Left ventricle myocardium inferior (tissue), 1 donor: ENCODE data around the gene NCS1. TPM values are rescaled to one million over a fixed set of nuclear protein-coding genes. Genes with fewer than 3 reads are reported as not detected.

ENCODE experiments used
- DNase-seq: peaks from one replicate; pipeline ENCODE4 v3.0.0-alpha.2; 2020
- H3K27ac ChIP-seq: fragments of 200-600 bp; replicated peaks from 2 replicates; pipeline ENCODE4 v1.8.0; 2021
- H3K27me3 ChIP-seq: fragments of 200-600 bp; 2 replicates; pipeline ENCODE4 v1.8.0; 2021; ENCODE audit warnings: low read depth
- H3K36me3 ChIP-seq: fragments of 200-600 bp; 2 replicates; pipeline ENCODE4 v1.8.0; 2021
- H3K4me1 ChIP-seq: fragments of 200-600 bp; 2 replicates; pipeline ENCODE4 v1.8.0; 2021
- H3K4me3 ChIP-seq: fragments of 200-600 bp; 2 replicates; pipeline ENCODE4 v1.8.0; 2021; ENCODE audit warnings: mild to moderate bottlenecking, moderate library complexity
- H3K9me3 ChIP-seq: fragments of 200-600 bp; replicated peaks from 2 replicates; pipeline ENCODE4 v1.8.0; 2021
- intact Hi-C: fragments of 100-400 bp; cut with micrococcal nuclease; formaldehyde crosslinking; loops from one replicate; pipeline ENCODE4 v1.11.0; 2022
- total RNA-seq: library from RNA; stranded (reverse); fragmentation: NEBNext Ultra II Directional; extraction: Animal tissue kit (Norgen Biotek cat#: 25700); gene quantifications from one replicate; pipeline ENCODE4 v1.2.1, GENCODE V29; 2021
- TF ChIP-seq, protein P1 (sequence below): fragments of 200-600 bp; IDR thresholded peaks from 2 replicates; pipeline ENCODE4 v1.8.0; 2021; ENCODE audit warnings: antibody characterized with exemption, mild to moderate bottlenecking, borderline replicate concordance
- donor health status: DM: no; HTN: yes; CAD: no; lungs with severe emphysema.

Gene NCS1
- total RNA-seq, 1 donor from 2014 or later = 6.1 TPM

DNA sequence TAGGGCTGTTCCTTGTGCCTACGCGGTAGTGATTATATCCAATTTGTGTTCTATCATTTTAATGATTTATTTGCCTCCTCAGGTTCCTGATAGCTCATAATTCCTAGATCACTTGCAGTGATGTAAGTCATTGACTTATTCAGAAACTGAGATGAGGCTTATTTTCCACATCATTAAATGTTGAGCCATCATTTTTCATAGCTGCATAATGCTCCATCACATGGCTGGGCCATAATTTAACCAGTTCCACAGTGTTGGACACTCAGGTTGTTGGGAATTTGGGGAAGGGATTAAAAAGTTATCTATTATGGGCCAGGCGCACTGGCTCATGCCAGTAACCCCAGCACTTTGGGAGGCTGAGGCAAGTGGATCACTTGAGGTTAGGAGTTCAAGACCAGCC is 57.6 kb downstream of the NCS1 start:
- no peaks in the 10 kb centered on the region for H3K36me3 ChIP-seq
- intact Hi-C loops = loop anchor here (10.0 kb wide), 1 partner anchor 345 kb away; no protein-coding TSS in a partner anchor
- TF ChIP-seq, protein P1, sequence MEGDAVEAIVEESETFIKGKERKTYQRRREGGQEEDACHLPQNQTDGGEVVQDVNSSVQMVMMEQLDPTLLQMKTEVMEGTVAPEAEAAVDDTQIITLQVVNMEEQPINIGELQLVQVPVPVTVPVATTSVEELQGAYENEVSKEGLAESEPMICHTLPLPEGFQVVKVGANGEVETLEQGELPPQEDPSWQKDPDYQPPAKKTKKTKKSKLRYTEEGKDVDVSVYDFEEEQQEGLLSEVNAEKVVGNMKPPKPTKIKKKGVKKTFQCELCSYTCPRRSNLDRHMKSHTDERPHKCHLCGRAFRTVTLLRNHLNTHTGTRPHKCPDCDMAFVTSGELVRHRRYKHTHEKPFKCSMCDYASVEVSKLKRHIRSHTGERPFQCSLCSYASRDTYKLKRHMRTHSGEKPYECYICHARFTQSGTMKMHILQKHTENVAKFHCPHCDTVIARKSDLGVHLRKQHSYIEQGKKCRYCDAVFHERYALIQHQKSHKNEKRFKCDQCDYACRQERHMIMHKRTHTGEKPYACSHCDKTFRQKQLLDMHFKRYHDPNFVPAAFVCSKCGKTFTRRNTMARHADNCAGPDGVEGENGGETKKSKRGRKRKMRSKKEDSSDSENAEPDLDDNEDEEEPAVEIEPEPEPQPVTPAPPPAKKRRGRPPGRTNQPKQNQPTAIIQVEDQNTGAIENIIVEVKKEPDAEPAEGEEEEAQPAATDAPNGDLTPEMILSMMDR = no peak
- no peaks in the 10 kb centered on the region for H3K27me3 ChIP-seq
- no peaks in the 10 kb centered on the region for H3K4me1 ChIP-seq
- no peak for DNase-seq
- H3K9me3 ChIP-seq = peaks cover 19% of the 10 kb centered on the region
- no peak overlapping the region for H3K27ac ChIP-seq
- H3K4me3 ChIP-seq = no peak overlapping the region

DNA sequence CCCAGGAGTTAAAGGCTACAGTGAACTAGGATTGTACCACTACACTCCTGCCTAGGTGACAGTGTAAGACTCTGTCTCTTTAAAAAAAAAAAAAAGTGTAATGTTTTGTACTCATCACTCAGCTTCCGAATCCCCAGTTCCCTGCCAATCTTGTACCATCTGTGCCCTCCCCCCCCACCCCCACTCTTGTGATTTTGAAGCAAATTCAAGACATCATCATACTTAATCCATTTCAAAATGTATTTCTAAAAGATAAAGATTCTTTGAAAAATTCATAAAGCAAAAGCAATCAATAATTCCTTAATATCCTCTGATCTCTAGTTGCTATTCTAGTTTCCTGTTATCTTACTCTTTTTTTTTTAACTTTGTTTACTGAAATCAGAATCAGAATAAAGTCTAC is 58.4 kb downstream of the NCS1 start:
- H3K27ac ChIP-seq = no peak overlapping the region
- no peaks in the 10 kb centered on the region for H3K36me3 ChIP-seq
- DNase-seq = no peak
- TF ChIP-seq, protein P1 = no peak
- no peak overlapping the region for H3K4me3 ChIP-seq
- H3K9me3 ChIP-seq = peaks cover 19% of the 10 kb centered on the region
- H3K27me3 ChIP-seq = no peaks in the 10 kb centered on the region
- no peaks in the 10 kb centered on the region for H3K4me1 ChIP-seq
- intact Hi-C loops = loop anchor here (10.0 kb wide), 1 partner anchor 346 kb away; no protein-coding TSS in a partner anchor

DNA sequence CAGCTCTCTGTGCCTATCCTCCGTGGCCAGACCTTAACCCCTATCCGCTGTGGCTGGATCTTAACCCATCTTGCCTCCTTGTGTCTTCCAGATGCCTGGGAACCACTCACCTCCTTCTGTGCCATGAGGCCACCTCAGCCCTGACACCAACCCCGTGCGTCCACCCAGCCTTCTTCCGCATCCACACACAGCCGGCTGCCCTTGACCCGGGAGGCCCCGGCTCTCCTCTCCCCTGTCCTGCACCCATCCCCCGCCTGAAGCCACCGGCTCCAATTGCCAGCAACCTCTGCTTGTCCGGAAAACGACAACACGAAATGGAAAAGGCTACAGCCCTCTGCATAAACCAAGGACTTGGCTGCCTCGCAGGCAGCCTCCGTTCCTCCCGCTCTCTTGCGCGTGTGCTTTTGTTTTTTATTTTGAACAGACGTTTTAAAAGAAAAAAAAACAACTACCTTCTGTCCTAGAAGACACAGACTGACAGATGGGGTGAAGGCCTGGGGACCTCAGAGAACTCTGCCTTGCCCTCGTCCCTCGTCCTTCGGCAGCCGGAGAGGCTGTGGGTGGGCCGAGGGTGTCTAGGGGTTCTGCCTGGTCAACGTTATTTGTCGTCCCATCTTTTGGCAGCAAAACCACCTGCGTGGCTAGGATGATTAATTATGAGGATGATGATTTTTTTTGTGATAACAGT is 60.8 kb downstream of the NCS1 start:
- H3K4me1 ChIP-seq = peaks cover 7% of the 10 kb centered on the region
- TF ChIP-seq, protein P1 = no peak
- H3K27me3 ChIP-seq = no peaks in the 10 kb centered on the region
- intact Hi-C loops = loop anchor here (10.0 kb wide), 1 partner anchor 348 kb away; no protein-coding TSS in a partner anchor
- no peak overlapping the region for H3K27ac ChIP-seq
- no peak for DNase-seq
- H3K9me3 ChIP-seq = peaks cover 7% of the 10 kb centered on the region
- no peak overlapping the region for H3K4me3 ChIP-seq
- no peaks in the 10 kb centered on the region for H3K36me3 ChIP-seq

DNA sequence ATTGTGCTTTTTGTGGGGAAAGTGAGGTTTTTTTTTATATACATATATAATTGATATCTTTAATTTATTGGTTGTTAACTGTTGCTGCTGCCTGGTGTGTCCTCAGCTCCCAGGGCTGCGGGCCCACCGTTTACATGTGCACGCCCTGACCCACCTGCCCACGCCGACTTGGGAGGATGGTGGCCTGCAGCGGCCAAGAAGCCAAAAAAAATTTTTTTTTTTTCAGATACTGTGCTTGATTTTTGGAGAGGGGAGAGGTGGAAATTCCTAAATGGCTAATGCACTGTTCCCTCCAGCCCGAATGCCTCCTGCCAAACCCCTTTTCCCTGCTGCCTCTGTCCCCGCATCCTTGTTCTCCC is 61.4 kb downstream of the NCS1 start:
- intact Hi-C loops = loop anchor here (10.0 kb wide), 1 partner anchor 349 kb away; no protein-coding TSS in a partner anchor

DNA sequence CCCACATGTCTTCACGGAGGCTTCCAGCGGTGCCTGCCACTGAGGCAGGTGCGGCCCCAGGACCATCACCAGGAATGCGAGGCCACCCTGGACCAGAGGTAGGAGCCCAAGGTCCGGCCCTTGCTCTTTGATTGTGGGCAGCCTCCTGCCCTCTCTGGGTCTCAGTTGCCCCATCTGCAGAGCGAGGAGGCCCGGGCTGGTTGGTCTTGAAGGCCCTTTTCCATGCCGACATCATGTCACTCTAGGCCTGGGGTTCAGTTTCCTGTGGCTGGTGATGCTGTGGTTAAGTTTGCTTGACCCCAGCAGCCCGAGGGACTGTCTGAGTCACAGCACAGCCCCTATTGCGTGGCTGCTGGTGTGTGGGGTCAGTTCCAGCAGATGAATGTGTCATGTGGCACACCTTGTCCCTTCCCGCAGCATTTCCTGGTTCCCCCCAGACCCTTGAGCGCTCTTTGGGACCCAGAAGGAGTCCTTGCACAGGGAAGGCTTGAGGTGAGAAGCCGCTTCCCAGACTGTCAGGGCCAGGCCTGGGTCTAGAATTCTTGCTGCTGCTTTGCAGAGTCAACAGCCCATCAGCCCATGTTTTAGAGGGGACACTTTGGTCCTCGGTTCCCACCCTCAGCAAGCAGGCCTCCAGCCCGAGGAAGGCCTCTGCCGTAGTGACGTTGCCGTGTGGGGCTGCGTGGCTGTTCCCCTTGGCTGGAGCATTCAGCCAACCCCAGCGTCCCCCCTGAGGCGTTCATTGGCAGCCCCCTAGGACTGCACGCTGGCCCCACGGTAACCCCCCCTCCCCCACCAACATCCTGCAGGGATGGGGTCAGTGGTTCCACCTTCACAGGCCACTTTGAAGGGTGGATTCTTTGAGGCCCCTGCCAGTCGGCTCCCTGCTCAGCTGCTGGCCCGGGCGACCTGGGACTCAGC is 62.4 kb downstream of the NCS1 start:
- TF ChIP-seq, protein P1 = no peak
- Histone ChIP-seq H3K36me3 (no peaks in the 10 kb centered on the region), H3K4me3 (no peak overlapping the region), H3K9me3 (no peaks in the 10 kb centered on the region), H3K27me3 (no peaks in the 10 kb centered on the region), H3K4me1 (peaks cover 7% of the 10 kb centered on the region), H3K27ac (no peak overlapping the region)
- intact Hi-C loops = loop anchor here (5.0 to 10.0 kb wide), 2 partner anchors 127 to 350 kb away; no protein-coding TSS in a partner anchor
- no peak for DNase-seq

More for the DNA sequence above, 61.4 kb downstream of the NCS1 start:
- Histone ChIP-seq H3K4me1 (peaks cover 7% of the 10 kb centered on the region), H3K27me3 (no peaks in the 10 kb centered on the region), H3K27ac (no peak overlapping the region), H3K9me3 (peaks cover 2% of the 10 kb centered on the region), H3K4me3 (no peak overlapping the region), H3K36me3 (no peaks in the 10 kb centered on the region)
- no peak for DNase-seq
- TF ChIP-seq, protein P1 = no peak
